A673 (cell line): ENCODE measurements around the gene OFD1. TPM values are rescaled to one million over a fixed set of nuclear protein-coding genes. Genes with fewer than 3 reads are reported as not detected.

Experiments
- Bru-seq: library from RNA; stranded (reverse); fragments of 400-500 nt; gene quantifications from one replicate; lab custom pipeline; 2021; lab: Mats Ljungman, UMichigan
- BruChase-seq, 2 experiments: library from RNA; stranded (reverse); fragments of 400-500 nt; gene quantifications; one replicate each; lab custom pipeline; 2021; lab: Mats Ljungman, UMichigan
- BruUV-seq: library from RNA; stranded (reverse); fragments of 400-500 nt; replicated peaks from 2 replicates; lab custom pipeline; 2021; lab: Mats Ljungman, UMichigan
- CTCF ChIA-PET: fragments of 300-600 bp; sonication (Branson Sonifier 250); formaldehyde crosslinking; loops from one replicate; lab custom pipeline; 2022; ENCODE audit warnings: antibody characterized with exemption; lab: Charles Lee
- POLR2A ChIA-PET: fragments of 300-600 bp; sonication (Branson Sonifier 250); formaldehyde crosslinking; loops from one replicate; lab custom pipeline; 2022; ENCODE audit warnings: antibody characterized with exemption; ENCODE audit not compliant: low non-redundant PET; lab: Charles Lee
- DNase-seq: peaks from one replicate; pipeline ENCODE4 v3.0.0-alpha.2; 2015; ENCODE audit warnings: low spot score
- H3K27ac ChIP-seq: fragments of 200-600 bp; sonication (generic); 2 replicates; pipeline ENCODE4 v1.5.1; 2016; ENCODE audit warnings: mixed run types, low read depth, mild to moderate bottlenecking, mixed read lengths, antibody characterized with exemption, low read length; ENCODE audit not compliant: poor library complexity, severe bottlenecking
- H3K27me3 ChIP-seq: fragments of 200-600 bp; sonication (generic); replicated peaks from 2 replicates; pipeline ENCODE4 v1.6.1; 2017; ENCODE audit warnings: mixed run types, low read depth, mild to moderate bottlenecking, mixed read lengths, antibody characterized with exemption, low read length; ENCODE audit not compliant: insufficient read depth, poor library complexity
- H3K36me3 ChIP-seq: fragments of 200-600 bp; sonication (generic); 2 replicates; pipeline ENCODE4 v1.6.1; 2016; ENCODE audit warnings: mixed run types, mild to moderate bottlenecking, mixed read lengths, antibody characterized with exemption, low read length; ENCODE audit not compliant: insufficient read depth, poor library complexity, severe bottlenecking
- H3K4me1 ChIP-seq: fragments of 200-600 bp; sonication (generic); 2 replicates; pipeline ENCODE4 v1.6.1; 2017; ENCODE audit warnings: mixed run types, mild to moderate bottlenecking, mixed read lengths, antibody characterized with exemption, low read length; ENCODE audit not compliant: insufficient read depth, poor library complexity, severe bottlenecking
- H3K4me3 ChIP-seq: fragments of 200-600 bp; sonication (generic); 2 replicates; pipeline ENCODE4 v1.5.1; 2016; ENCODE audit warnings: low read depth, mixed run types, mild to moderate bottlenecking, mixed read lengths, low read length; ENCODE audit not compliant: poor library complexity, severe bottlenecking
- H3K9me3 ChIP-seq: fragments of 200-600 bp; sonication (generic); 2 replicates; pipeline ENCODE4 v1.6.1; 2016; ENCODE audit warnings: mixed run types, low read depth, mild to moderate bottlenecking, mixed read lengths, antibody characterized with exemption, low read length; ENCODE audit not compliant: poor library complexity, severe bottlenecking
- EZH2 ChIP-seq: fragments of 200-600 bp; sonication (generic); IDR thresholded peaks from 2 replicates; pipeline ENCODE4 v1.6.1; 2017; ENCODE audit warnings: borderline replicate concordance, low read depth, mild to moderate bottlenecking, mixed read lengths, antibody characterized with exemption, low read length; ENCODE audit not compliant: poor library complexity, severe bottlenecking
- intact Hi-C: fragments of 100-400 bp; cut with micrococcal nuclease; formaldehyde crosslinking; loops from one replicate; pipeline ENCODE4 v1.10.0; 2022; ENCODE audit not compliant: unreplicated experiment
- long read RNA-seq: library from polyadenylated mRNA; stranded (forward); transcript quantifications from one replicate; pipeline ENCODE4 v2.0.0, GENCODE V29; 2022
- total RNA-seq: library from RNA; stranded (reverse); gene quantifications from 2 replicates; pipeline ENCODE4 v1.2.3, GENCODE V29; 2021
- TF ChIP-seq, protein P1 (sequence below): fragments of 300-800, 200-600 bp; sonication (generic); conservative IDR thresholded peaks from 2 replicates; pipeline ENCODE4 v1.5.1; 2017; ENCODE audit warnings: low read depth, mild to moderate bottlenecking, antibody characterized with exemption, low read length, moderate library complexity, mixed read lengths

The OFD1 gene, protein sequence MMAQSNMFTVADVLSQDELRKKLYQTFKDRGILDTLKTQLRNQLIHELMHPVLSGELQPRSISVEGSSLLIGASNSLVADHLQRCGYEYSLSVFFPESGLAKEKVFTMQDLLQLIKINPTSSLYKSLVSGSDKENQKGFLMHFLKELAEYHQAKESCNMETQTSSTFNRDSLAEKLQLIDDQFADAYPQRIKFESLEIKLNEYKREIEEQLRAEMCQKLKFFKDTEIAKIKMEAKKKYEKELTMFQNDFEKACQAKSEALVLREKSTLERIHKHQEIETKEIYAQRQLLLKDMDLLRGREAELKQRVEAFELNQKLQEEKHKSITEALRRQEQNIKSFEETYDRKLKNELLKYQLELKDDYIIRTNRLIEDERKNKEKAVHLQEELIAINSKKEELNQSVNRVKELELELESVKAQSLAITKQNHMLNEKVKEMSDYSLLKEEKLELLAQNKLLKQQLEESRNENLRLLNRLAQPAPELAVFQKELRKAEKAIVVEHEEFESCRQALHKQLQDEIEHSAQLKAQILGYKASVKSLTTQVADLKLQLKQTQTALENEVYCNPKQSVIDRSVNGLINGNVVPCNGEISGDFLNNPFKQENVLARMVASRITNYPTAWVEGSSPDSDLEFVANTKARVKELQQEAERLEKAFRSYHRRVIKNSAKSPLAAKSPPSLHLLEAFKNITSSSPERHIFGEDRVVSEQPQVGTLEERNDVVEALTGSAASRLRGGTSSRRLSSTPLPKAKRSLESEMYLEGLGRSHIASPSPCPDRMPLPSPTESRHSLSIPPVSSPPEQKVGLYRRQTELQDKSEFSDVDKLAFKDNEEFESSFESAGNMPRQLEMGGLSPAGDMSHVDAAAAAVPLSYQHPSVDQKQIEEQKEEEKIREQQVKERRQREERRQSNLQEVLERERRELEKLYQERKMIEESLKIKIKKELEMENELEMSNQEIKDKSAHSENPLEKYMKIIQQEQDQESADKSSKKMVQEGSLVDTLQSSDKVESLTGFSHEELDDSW
- total RNA-seq, result 25.8 and 28.6 TPM in 2 replicates
- percentile 77 among the genes with signal in this experiment for Bru-seq, nascent RNA
- BruChase-seq, experiment 1, labeled RNA remaining after a 2-hour chase, result percentile 85 among the genes with signal in this experiment
- BruChase-seq, experiment 2, labeled RNA remaining after a 6-hour chase, result percentile 75 among the genes with signal in this experiment
- long read RNA-seq, transcript OFD1-202 (22 exons, 3,296 nt), result minor isoform, 5 of 39 reads
- long read RNA-seq, transcript OFD1-201 (23 exons, 3,611 nt), result major isoform, 14 of 39 reads
- long read RNA-seq, partial matches to known transcripts, result 4 of 39 reads
- long read RNA-seq, other reads (novel, unspliced or antisense), result 16 of 39 reads

DNA sequence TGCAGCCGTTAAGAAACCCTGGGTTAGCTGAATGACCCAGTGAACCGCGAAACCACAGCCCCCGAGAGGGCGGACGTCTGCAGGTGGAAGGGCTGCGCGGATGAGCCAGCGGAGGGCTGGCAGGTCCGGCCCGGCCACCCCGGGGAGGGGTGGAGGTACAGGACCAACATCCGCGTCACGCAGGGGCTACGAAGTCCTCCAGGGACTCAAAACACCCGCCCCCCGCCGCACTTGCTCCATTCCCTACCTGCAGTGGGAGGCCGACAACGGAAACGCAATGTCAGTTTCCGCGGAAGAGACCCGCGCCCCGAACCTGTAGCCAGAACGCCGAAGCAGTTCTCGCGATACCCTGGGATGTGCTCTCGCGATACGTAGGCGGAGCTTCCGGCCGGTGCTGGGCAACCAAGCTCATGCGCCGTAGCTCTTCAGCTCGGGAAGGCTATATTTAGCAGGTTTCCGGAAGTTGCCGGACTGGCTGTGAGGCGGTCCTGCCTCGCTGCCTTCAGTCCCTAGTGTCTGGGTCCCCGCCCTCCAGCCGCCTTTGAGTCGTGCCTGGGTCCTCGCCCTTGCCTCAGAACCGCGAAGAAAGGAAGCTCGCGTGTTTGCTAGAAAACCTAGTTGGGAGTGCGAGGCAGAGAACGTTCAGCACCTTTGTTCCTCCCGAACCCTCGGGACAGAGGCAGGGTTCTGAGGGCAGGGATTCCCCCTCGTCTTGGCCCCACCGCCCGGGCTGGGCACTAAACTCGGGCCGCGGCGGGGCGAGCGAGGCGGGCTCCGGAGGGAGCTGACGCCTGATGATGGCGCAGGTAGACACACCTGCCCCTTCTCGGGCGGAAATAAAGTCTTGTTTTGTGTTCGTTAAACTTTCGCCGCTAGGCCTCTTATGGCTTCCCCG is at the start of gene OFD1, which contains the start of gene TRAPPC2:
Gene OFD1, plus strand, starts transcription at position 471 of the 895 bp plus-strand sequence. Its CDS starts 324 bp downstream, at position 795.
Gene TRAPPC2, minus strand, starts transcription at position 343 of the 895 bp plus-strand sequence. CDS start 14,657 bp downstream, outside the sequence.
- CTCF ChIA-PET, result interaction anchor here (0.6 kb wide), 1 partner anchor 83 kb away, joined by 4 read pairs; no protein-coding TSS in a partner anchor
- peak within 1 kb of the TSS; percentile 82 for H3K27ac ChIP-seq
- POLR2A ChIA-PET, result no interaction called here
- DNase-seq, result peak; percentile 96
- H3K36me3 ChIP-seq, result peaks cover 7% of the 10 kb centered on the region
- TF ChIP-seq, protein P1, sequence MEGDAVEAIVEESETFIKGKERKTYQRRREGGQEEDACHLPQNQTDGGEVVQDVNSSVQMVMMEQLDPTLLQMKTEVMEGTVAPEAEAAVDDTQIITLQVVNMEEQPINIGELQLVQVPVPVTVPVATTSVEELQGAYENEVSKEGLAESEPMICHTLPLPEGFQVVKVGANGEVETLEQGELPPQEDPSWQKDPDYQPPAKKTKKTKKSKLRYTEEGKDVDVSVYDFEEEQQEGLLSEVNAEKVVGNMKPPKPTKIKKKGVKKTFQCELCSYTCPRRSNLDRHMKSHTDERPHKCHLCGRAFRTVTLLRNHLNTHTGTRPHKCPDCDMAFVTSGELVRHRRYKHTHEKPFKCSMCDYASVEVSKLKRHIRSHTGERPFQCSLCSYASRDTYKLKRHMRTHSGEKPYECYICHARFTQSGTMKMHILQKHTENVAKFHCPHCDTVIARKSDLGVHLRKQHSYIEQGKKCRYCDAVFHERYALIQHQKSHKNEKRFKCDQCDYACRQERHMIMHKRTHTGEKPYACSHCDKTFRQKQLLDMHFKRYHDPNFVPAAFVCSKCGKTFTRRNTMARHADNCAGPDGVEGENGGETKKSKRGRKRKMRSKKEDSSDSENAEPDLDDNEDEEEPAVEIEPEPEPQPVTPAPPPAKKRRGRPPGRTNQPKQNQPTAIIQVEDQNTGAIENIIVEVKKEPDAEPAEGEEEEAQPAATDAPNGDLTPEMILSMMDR, result no peak
- H3K4me3 ChIP-seq, result peak within 1 kb of the TSS; percentile 73
- H3K27me3 ChIP-seq, result no peaks in the 10 kb centered on the region
- BruUV-seq, result no TSS peak
- intact Hi-C loops, result loop anchor here (5.0 kb wide), 1 partner anchor 82 kb away; the partner anchor contains the start of gene TCEANC
- H3K9me3 ChIP-seq, result no peaks in the 10 kb centered on the region
- H3K4me1 ChIP-seq, result no peaks in the 10 kb centered on the region

DNA sequence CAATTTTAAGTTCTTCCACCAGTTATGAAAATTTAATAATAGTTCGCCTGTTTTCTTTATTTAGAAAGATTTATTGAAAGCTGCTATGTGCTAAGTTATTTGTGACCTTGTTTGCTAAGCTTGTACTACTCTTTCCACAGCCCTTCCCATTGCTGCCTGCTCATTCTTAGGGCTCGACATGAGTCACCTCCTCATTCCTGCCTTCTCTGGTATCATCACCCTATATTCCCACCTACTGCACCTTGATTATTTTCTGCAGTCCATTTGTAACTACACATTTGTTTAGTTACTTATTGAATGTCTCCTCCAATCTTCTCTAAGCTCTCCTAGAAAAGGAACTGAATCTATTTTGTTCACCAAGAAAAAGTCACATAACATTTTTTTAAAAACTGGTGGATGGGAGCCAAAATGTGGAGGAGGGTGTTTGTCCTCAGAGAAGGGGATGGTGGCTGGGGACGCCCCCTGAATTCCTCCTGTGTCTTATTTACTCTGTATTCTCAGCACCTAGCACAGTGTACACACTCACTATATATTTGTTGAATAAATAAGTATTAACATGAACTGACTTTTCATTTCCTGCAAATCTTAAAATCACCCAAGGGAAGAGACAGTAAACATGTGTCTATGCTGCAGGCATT is 49.3 kb upstream of the OFD1 start:
- DNase-seq, result no peak
- POLR2A ChIA-PET, result no interaction called here
- H3K4me1 ChIP-seq, result peaks cover 3% of the 10 kb centered on the region
- no peaks in the 10 kb centered on the region for H3K9me3 ChIP-seq
- CTCF ChIA-PET, result no interaction called here
- intact Hi-C loops, result no loop called here
- H3K27me3 ChIP-seq, result peaks cover 5% of the 10 kb centered on the region
- TF ChIP-seq, protein P1, result no peak
- TF ChIP-seq EZH2, result no peak
- no peak overlapping the region for H3K27ac ChIP-seq
- no TSS peak for BruUV-seq
- no peak overlapping the region for H3K4me3 ChIP-seq
- H3K36me3 ChIP-seq, result no peaks in the 10 kb centered on the region
